NCI-H446 treated with DMSO at 0.1 percent for 48 hours (cell line): ENCODE measurements around the gene ETNK1.

ENCODE experiments used
- DNase-seq: peaks from one replicate; lab custom pipeline; 2025; lab: John Stamatoyannopoulos, UW

ETNK1 gene

DNA sequence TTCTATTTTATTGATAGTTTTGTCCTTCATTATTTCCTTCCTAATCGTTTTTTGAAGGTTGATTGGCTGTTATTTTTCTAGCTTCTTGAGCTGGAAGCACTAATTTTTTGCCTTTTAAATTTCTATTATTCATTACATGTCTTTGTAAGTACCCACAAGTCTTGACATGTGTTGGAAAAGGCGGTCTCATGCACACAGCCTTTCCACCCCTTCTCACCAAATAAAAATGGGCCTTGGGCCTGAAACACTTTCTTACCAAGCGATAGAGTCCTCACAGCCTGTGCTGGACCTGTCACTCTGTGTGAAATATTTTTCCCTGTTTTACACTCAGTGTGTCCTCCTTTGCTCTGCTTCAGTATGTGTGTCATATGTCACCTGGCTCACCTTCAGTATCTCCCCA, 9.9 kb downstream of the ETNK1 start:
- no peak for DNase-seq

- no peak for DNase-seq
Measured at GRCh38 chr12:22635812-22636211, 10.8 kb downstream of the ETNK1 start.

GRCh38 chr12:22640851-22641250, 15.9 kb downstream of the ETNK1 start:
- no peak for DNase-seq

- no peak for DNase-seq
Measured at GRCh38 chr12:22641353-22642053, 16.5 kb downstream of the ETNK1 start.

GRCh38 chr12:22648668-22649067, 23.7 kb downstream of the ETNK1 start:
- DNase-seq: no peak

DNA sequence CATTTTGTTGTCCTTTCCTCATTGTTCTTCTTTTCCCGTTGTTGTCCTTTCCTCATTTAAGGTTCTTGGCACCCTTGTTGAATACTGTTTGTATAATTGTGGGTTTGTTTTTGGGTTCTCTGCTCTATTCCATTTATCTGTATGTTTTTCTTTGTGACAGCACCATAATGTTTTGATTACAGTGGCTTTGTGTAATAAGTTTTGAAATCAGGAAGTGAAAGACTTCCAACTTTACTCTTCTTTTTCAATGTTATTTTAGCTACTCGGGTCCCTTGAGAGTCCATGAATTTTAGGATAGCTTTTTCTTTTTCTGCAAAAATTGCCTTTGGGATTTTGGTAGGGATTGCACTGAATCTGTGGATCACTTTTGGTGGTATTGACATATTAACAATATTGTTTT, 28.1 kb downstream of the ETNK1 start:
- no peak for DNase-seq

- DNase-seq: no peak
Measured at GRCh38 chr12:22653791-22654190, 28.8 kb downstream of the ETNK1 start.

DNA sequence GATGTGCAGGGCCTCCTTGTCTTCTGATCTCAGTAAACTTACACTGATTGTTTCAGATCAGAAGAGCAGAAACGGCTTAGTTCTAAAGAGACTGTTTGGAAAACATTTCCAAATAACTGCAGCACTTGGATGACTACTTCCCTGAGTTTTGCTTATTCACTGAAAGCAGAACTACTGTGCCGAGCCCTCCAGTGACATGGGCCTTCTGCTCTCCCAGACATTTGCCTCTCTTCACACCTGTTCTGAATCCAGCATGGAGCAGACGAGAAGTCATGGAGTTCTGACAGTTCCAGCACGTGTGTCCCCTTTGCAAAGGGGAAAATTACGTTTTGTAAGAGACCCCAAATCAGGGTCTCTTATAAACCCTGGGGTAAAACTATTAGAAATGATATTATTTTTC, 31.4 kb downstream of the ETNK1 start:
- DNase-seq: no peak

- DNase-seq: no peak
Measured at GRCh38 chr12:22656831-22657230, 31.9 kb downstream of the ETNK1 start.

DNA sequence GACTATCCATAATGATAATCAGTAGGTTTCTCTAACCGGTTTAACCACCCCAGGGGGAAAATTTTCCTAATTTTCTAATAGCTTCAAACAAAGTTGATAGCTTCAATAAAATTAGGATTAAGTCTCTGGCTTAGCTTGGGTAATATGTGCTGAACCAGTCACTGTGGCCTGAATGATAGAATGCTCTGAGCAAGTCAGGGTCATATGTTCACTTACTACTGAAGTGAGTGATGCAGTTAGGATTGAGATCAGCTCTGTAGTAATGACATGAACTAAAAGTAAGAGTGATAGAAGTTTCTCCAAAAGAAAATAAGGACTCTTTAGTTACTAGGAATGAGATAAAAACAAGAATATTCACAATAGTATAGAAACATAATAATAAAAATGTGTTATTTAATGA, 32.6 kb downstream of the ETNK1 start:
- no peak for DNase-seq

GRCh38 chr12:22658214-22658613, 33.2 kb downstream of the ETNK1 start:
- DNase-seq: no peak

GRCh38 chr12:22662356-22662755, 37.4 kb downstream of the ETNK1 start:
- DNase-seq: no peak

DNA sequence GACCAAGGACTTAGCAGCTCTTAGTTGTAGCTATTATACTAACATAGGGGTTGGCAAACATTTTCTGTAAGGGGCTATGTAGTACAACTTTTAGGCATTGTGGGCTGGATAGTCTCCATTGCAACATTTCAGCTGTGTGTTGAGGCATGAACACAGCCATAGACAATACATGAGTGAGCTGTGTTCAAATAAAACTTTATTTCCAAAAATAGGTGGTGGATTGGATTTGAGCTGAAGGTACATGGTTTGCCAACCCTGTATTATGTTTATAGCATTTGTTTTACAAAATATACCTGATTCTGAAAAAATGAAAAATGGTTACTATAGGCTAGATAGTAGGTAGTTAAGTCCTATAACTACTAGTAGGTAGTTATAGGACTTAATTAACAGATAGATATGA, 40.5 kb downstream of the ETNK1 start:
- DNase-seq: no peak

- DNase-seq: no peak
Measured at GRCh38 chr12:22667122-22667521, 42.2 kb downstream of the ETNK1 start.

- no peak for DNase-seq
Measured at GRCh38 chr12:22668441-22668840, 43.5 kb downstream of the ETNK1 start.

GRCh38 chr12:22670762-22671161, 45.8 kb downstream of the ETNK1 start:
- no peak for DNase-seq

GRCh38 chr12:22672951-22673350, 48.0 kb downstream of the ETNK1 start:
- DNase-seq: no peak

GRCh38 chr12:22677781-22678574, 53.0 kb downstream of the ETNK1 start:
- DNase-seq: no peak

DNA sequence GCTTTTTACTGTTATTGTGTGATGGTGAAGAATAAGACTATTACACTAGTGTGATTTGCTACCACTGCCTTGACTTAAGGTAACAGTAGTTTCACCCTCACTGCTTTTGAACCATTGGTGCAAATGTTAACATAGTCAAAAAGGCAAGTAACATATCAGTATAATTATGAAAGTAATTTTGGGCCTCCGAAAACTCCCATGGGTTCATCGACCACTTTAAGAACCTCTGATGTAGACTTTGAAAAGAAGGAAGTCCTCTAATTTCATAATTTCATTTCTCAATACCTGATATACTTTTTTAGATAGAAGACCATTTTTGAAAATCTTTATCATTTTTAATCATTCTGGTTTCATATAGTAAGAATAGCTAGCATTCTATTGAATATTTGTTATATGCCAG, 57.7 kb downstream of the ETNK1 start:
- no peak for DNase-seq

GRCh38 chr12:22683131-22683530, 58.2 kb downstream of the ETNK1 start:
- DNase-seq: no peak

GRCh38 chr12:22684140-22685118, 59.5 kb downstream of the ETNK1 start:
- peak; percentile 27 for DNase-seq

DNA sequence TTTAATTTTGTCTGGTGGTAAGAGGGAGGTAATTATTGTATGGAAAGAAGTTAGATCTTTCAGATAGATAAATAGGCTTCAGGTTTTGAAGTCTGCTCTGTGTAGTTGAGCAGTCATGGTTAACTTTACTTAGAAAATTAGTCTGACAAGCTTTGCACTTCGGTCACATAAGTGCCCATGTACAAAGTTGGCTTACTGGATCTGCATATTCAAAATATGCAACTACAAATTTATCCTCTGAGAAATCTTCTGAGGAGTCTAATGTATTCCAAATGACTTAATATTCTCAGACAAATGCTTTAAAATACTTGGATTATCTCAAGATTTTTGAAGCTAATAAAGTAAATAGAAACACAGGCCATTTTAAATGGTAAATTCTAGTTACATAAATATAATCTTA, 61.2 kb downstream of the ETNK1 start:
- DNase-seq: no peak
